B cell (primary cell): ENCODE results near the gene ANKS6. TPM values are rescaled to one million over a fixed set of nuclear protein-coding genes. Genes with fewer than 3 reads are reported as not detected.

Experiments used
- ATAC-seq: fragments of 200-7000 bp; cut with Tn5 transposase; one replicate; pipeline ENCODE4 v1.10.0; 2021; ENCODE audit warnings: low read depth, mild to moderate bottlenecking, moderate number of reproducible peaks, moderate library complexity
- CTCF ChIA-PET: fragments of 350-600 bp; sonication (Branson Sonifier 250); formaldehyde crosslinking; loops from one replicate; lab custom pipeline; 2021; ENCODE audit warnings: antibody characterized with exemption, inconsistent platforms; lab: Charles Lee
- POLR2A ChIA-PET: fragments of 350-600 bp; sonication (Branson Sonifier 250); formaldehyde crosslinking; loops from one replicate; lab custom pipeline; 2021; ENCODE audit warnings: antibody characterized with exemption; lab: Charles Lee
- DNase-seq: peaks from one replicate; pipeline ENCODE4 v3.0.0; 2013
- H2AFZ ChIP-seq: 2 replicates; pipeline ENCODE4 v1.6.1; 2012; ENCODE audit warnings: mild to moderate bottlenecking, low read depth, low read length; ENCODE audit not compliant: insufficient read depth, poor library complexity, severe bottlenecking
- H3K27ac ChIP-seq, 2 donors: 1 replicate in 1 of 2; 2 replicates in 1 of 2; pipeline ENCODE4 v1.5.1; 2012 to 2013; ENCODE audit warnings: low read length in 2 of 2, mild to moderate bottlenecking in 2 of 2, moderate library complexity in 1 of 2
- H3K27me3 ChIP-seq, 4 experiments: fragments of 200-600 bp in 1 of 4; sonication (generic) in 1 of 4; replicated peaks in 1 of 4; 1 replicate in 2 of 4; 2 replicates in 2 of 4; pipeline versions ENCODE4 v1.6.1 to v1.7.0; 2013 to 2016; ENCODE audit warnings: low read length in 3 of 4, mild to moderate bottlenecking in 2 of 4, mixed read lengths in 1 of 4, moderate library complexity in 1 of 4; ENCODE audit not compliant: insufficient read depth in 4 of 4, control insufficient read depth in 3 of 4; ENCODE audit errors: control extremely low read depth in 1 of 4
- H3K36me3 ChIP-seq, 2 experiments: replicated peaks in 1 of 2; 1 replicate in 1 of 2; 2 replicates in 1 of 2; pipeline versions ENCODE4 v1.6.1 to v1.7.1; 2013; ENCODE audit warnings: low read length in 1 of 2; ENCODE audit not compliant: insufficient read depth in 2 of 2, control insufficient read depth in 1 of 2; ENCODE audit errors: control extremely low read depth in 1 of 2, extremely low read depth in 1 of 2
- H3K4me1 ChIP-seq, 2 donors: fragments of 200-600 bp in 1 of 2; sonication (generic) in 1 of 2; 1 replicate in 1 of 2; 2 replicates in 1 of 2; pipeline versions ENCODE4 v1.5.1 to v1.6.1; 2013 to 2017; ENCODE audit warnings: low read length in 2 of 2; ENCODE audit not compliant: control insufficient read depth in 2 of 2, insufficient read depth in 2 of 2
- H3K4me2 ChIP-seq: replicated peaks from 2 replicates; pipeline ENCODE3; 2012; ENCODE audit warnings: mild to moderate bottlenecking, low read depth, low read length; ENCODE audit not compliant: poor library complexity, severe bottlenecking
- H3K4me3 ChIP-seq, 5 experiments: fragments of 200-600 bp in 1 of 5; sonication (generic) in 1 of 5; 1 replicate in 3 of 5; 2 replicates in 2 of 5; pipeline versions ENCODE4 v1.5.1 to v1.7.0; 2011 to 2016; ENCODE audit warnings: low read length in 4 of 5, mild to moderate bottlenecking in 4 of 5, low read depth in 2 of 5, control low read depth in 1 of 5, moderate library complexity in 1 of 5; ENCODE audit not compliant: insufficient read depth in 1 of 5; ENCODE audit errors: control extremely low read depth in 1 of 5, extremely low read depth in 1 of 5
- H3K79me2 ChIP-seq: fragments of 200-600 bp; sonication (generic); one replicate; pipeline ENCODE4 v1.6.0; 2016; ENCODE audit warnings: low read length; ENCODE audit not compliant: control insufficient read depth, insufficient read depth
- H3K9ac ChIP-seq: fragments of 200-600 bp; sonication (generic); 2 replicates; pipeline ENCODE4 v1.6.1; 2017; ENCODE audit warnings: mild to moderate bottlenecking, low read length, moderate library complexity
- H3K9me3 ChIP-seq, 3 donors: one replicate each; pipeline versions ENCODE4 v1.6.1 to v1.7.1; 2013; ENCODE audit warnings: low read length in 2 of 3; ENCODE audit not compliant: control insufficient read depth in 2 of 3, insufficient read depth in 1 of 3; ENCODE audit errors: control extremely low read depth in 1 of 3
- H4K20me1 ChIP-seq: 2 replicates; pipeline ENCODE4 v1.6.0; 2012; ENCODE audit warnings: mild to moderate bottlenecking, low read length; ENCODE audit not compliant: insufficient read depth, control insufficient read depth, poor library complexity, severe bottlenecking
- H3K27ac Mint-ChIP-seq: one replicate; pipeline ENCODE4 v1.8.0; 2021; ENCODE audit warnings: mixed read lengths
- H3K27me3 Mint-ChIP-seq: one replicate; pipeline ENCODE4 v1.8.0; 2021; ENCODE audit warnings: mixed read lengths
- H3K4me1 Mint-ChIP-seq: one replicate; pipeline ENCODE4 v1.8.0; 2021; ENCODE audit warnings: mixed read lengths
- H3K4me3 Mint-ChIP-seq: one replicate; pipeline ENCODE4 v1.8.0; 2021; ENCODE audit warnings: mixed read lengths
- H3K9me3 Mint-ChIP-seq: one replicate; pipeline ENCODE4 v1.8.0; 2022; ENCODE audit warnings: mixed read lengths; ENCODE audit not compliant: insufficient read depth
- CTCF ChIP-seq: fragments of 200-600 bp; IDR thresholded peaks from one replicate; pipeline ENCODE4 v1.8.0; 2022; ENCODE audit warnings: antibody characterized with exemption, mild to moderate bottlenecking
- EZH2 ChIP-seq: IDR thresholded peaks from 2 replicates; pipeline ENCODE4 v1.6.1; 2012; ENCODE audit warnings: borderline replicate concordance, low read depth, mild to moderate bottlenecking, moderate library complexity, low read length; ENCODE audit not compliant: insufficient read depth, poor library complexity, severe bottlenecking
- WGBS: methylation state at CpG from one replicate; pipeline ENCODE4 v1.1.5; 2013; ENCODE audit warnings: missing lambda C conversion rate; ENCODE audit not compliant: insufficient coverage; 5-methylcytosine and 5-hydroxymethylcytosine counted together
- intact Hi-C: fragments of 100-400 bp; cut with micrococcal nuclease; formaldehyde crosslinking; loops from one replicate; pipeline ENCODE4 v1.10.0; 2022
- polyA plus RNA-seq: library from polyadenylated mRNA; depleted of rRNA; stranded (reverse); fragments of >200 nt; gene quantifications from 2 replicates; pipeline ENCODE4 v1.2.3, GENCODE V29; 2012
- total RNA-seq, 2 donors: library from RNA; stranded (reverse); fragments of 120-200 nt in 1 of 2; gene quantifications; 1 replicate in 1 of 2; 2 replicates in 1 of 2; pipeline versions ENCODE4 v1.2.3 to v1.2.4, GENCODE V29; 2013 to 2022

Gene ANKS6
- total and polyA plus RNA-seq, 2 donors (not counting 1 experiment from before 2014, with no cell fraction given), result 11.4 to 16.1 TPM

GRCh38 chr9:98832768-98833089 is 36.4 kb upstream of the ANKS6 start:
- Mint-ChIP-seq H3K9me3 (no peaks in the 10 kb centered on the region), H3K4me3 (no peak overlapping the region), H3K27ac (no peak overlapping the region), H3K4me1 (no peaks in the 10 kb centered on the region), H3K27me3 (no peaks in the 10 kb centered on the region)
- 100% methylated on average over 1 of the region's 1 CpG for WGBS
- Histone ChIP-seq H4K20me1 (no peaks in the 10 kb centered on the region), H2AFZ (no peak overlapping the region), H3K9me3 (no peaks in the 10 kb centered on the region), H3K27ac (no peak overlapping the region), H3K36me3 (peaks cover 0 to 2% of the 10 kb centered on the region in 2 experiments), H3K79me2 (no peaks in the 10 kb centered on the region), H3K4me2 (no peak overlapping the region), H3K4me3 (no peak overlapping the region), H3K4me1 (no peaks in the 10 kb centered on the region), H3K9ac (no peak overlapping the region), H3K27me3 (no peaks in the 10 kb centered on the region)
- DNase-seq (no peak), ATAC-seq (no peak)
- POLR2A ChIA-PET, result no interaction called here
- intact Hi-C loops, result no loop called here
- TF ChIP-seq CTCF (no peak), EZH2 (no peak)
- CTCF ChIA-PET, result no interaction called here

GRCh38 chr9:98831696-98832095 is 35.3 kb upstream of the ANKS6 start:
- 98% methylated on average over 15 of the region's 16 CpGs for WGBS
- Histone ChIP-seq H3K9me3 (no peaks in the 10 kb centered on the region), H3K4me3 (no peak overlapping the region), H3K27me3 (no peaks in the 10 kb centered on the region), H3K79me2 (no peaks in the 10 kb centered on the region), H2AFZ (no peak overlapping the region), H3K4me1 (no peaks in the 10 kb centered on the region), H3K9ac (no peak overlapping the region), H3K4me2 (no peak overlapping the region), H3K27ac (no peak overlapping the region), H3K36me3 (no peaks in the 10 kb centered on the region), H4K20me1 (no peaks in the 10 kb centered on the region)
- POLR2A ChIA-PET, result no interaction called here
- intact Hi-C loops, result no loop called here
- no peak for DNase-seq
- Mint-ChIP-seq H3K27ac (no peak overlapping the region), H3K4me1 (no peaks in the 10 kb centered on the region), H3K27me3 (no peaks in the 10 kb centered on the region), H3K9me3 (no peaks in the 10 kb centered on the region), H3K4me3 (no peak overlapping the region)
- no peak for ATAC-seq
- CTCF ChIA-PET, result no interaction called here
- TF ChIP-seq CTCF (no peak), EZH2 (no peak)
